Endothelial cell of umbilical vein (primary cell): ENCODE data around the gene ZNF587.

Source experiments
- CTCF ChIP-seq, 2 donors: IDR thresholded peaks; 1 replicate in 1 of 2; 2 replicates in 1 of 2; pipeline ENCODE4 v1.5.1; 2011; ENCODE audit warnings: low read length in 2 of 2, mild to moderate bottlenecking in 2 of 2, moderate library complexity in 2 of 2, control low read depth in 1 of 2, inconsistent platforms in 1 of 2, low read depth in 1 of 2; ENCODE audit not compliant: insufficient read depth in 1 of 2; ENCODE audit errors: extremely low read depth in 1 of 2
- EZH2 ChIP-seq: IDR thresholded peaks from 2 replicates; pipeline ENCODE4 v1.6.1; 2012; ENCODE audit warnings: borderline replicate concordance, low read depth, mild to moderate bottlenecking, moderate library complexity, low read length, inconsistent platforms; ENCODE audit not compliant: severe bottlenecking
- FOS ChIP-seq: IDR thresholded peaks from 2 replicates; pipeline ENCODE4 v1.6.1; 2011; ENCODE audit warnings: mild to moderate bottlenecking, low read length, moderate library complexity, borderline replicate concordance; ENCODE audit not compliant: insufficient read depth
- JUN ChIP-seq: IDR thresholded peaks from 2 replicates; pipeline ENCODE4 v1.6.1; 2011; ENCODE audit warnings: borderline replicate concordance, low read depth; ENCODE audit not compliant: insufficient read length, insufficient read depth
- MAX ChIP-seq: IDR thresholded peaks from 2 replicates; pipeline ENCODE4 v1.6.1; 2011; ENCODE audit not compliant: insufficient read depth, insufficient read length
- MYC ChIP-seq: IDR thresholded peaks from one replicate; pipeline ENCODE4 v1.6.1; 2011; ENCODE audit warnings: mild to moderate bottlenecking, low read depth, low read length
- POLR2A ChIP-seq: IDR thresholded peaks from 2 replicates; pipeline ENCODE4 v1.6.1; 2012; ENCODE audit warnings: low read depth, mild to moderate bottlenecking, control low read depth, low read length

GRCh38 chr19:57888107-57888559 is 38.5 kb downstream of the ZNF587 start:
- TF ChIP-seq FOS: no peak
- no peak for TF ChIP-seq CTCF (IDR thresholded peaks at IDR 0.05; ENCODE audit: extremely low read depth in 1 of 2, insufficient read depth in 1 of 2, low read depth in 1 of 2, low read length in 2 of 2)
- no peak for TF ChIP-seq MYC
- no peak for TF ChIP-seq EZH2
- no peak for TF ChIP-seq POLR2A
- no peak for TF ChIP-seq MAX
- TF ChIP-seq JUN: no peak
